Neuronal stem cell (in vitro differentiated cells): ENCODE results near the gene TBRG1.

Experiments
- DNase-seq: peaks from one replicate; pipeline ENCODE4 v3.0.0-alpha.2; 2013; ENCODE audit warnings: low spot score
- H2AFZ ChIP-seq: one replicate; pipeline ENCODE4 v1.6.1; 2013; ENCODE audit warnings: mild to moderate bottlenecking, low read length, inconsistent platforms
- H2AK5ac ChIP-seq: 2 replicates; pipeline ENCODE4 v1.6.1; 2013; ENCODE audit warnings: low read depth, mild to moderate bottlenecking, inconsistent platforms, low read length, moderate library complexity, mixed read lengths
- H2BK120ac ChIP-seq: 2 replicates; pipeline ENCODE4 v1.6.1; 2013; ENCODE audit warnings: low read depth, mild to moderate bottlenecking, inconsistent platforms, low read length, moderate library complexity, mixed read lengths
- H2BK12ac ChIP-seq: one replicate; pipeline ENCODE4 v1.6.1; 2013; ENCODE audit warnings: low read length, inconsistent platforms
- H2BK15ac ChIP-seq: 2 replicates; pipeline ENCODE4 v1.6.1; 2013; ENCODE audit warnings: mild to moderate bottlenecking, low read length, inconsistent platforms, mixed read lengths
- H2BK5ac ChIP-seq: one replicate; pipeline ENCODE4 v1.6.1; 2013; ENCODE audit warnings: inconsistent platforms, mild to moderate bottlenecking, low read length, moderate library complexity
- H3K14ac ChIP-seq: one replicate; pipeline ENCODE4 v1.6.1; 2013; ENCODE audit warnings: low read length, inconsistent platforms
- H3K18ac ChIP-seq: 2 replicates; pipeline ENCODE4 v1.6.1; 2013; ENCODE audit warnings: low read length, inconsistent platforms
- H3K23ac ChIP-seq: 2 replicates; pipeline ENCODE4 v1.6.1; 2013; ENCODE audit warnings: low read depth, mild to moderate bottlenecking, mixed read lengths, low read length, inconsistent platforms; ENCODE audit not compliant: poor library complexity
- H3K27ac ChIP-seq: replicated peaks from 3 replicates; pipeline ENCODE4 v1.5.1; 2013; ENCODE audit warnings: low read length, inconsistent platforms
- H3K27me3 ChIP-seq, 3 experiments: 2 replicates each; pipeline ENCODE4 v1.6.1; 2013; ENCODE audit warnings: low read length in 3 of 3, mild to moderate bottlenecking in 2 of 3, inconsistent platforms in 1 of 3, low read depth in 1 of 3, mixed read lengths in 1 of 3, moderate library complexity in 1 of 3; ENCODE audit not compliant: control insufficient read depth in 3 of 3, insufficient read depth in 3 of 3
- H3K36me3 ChIP-seq, 2 donors: replicated peaks in 1 of 2; 2 replicates each; pipeline ENCODE4 v1.6.1; 2013; ENCODE audit warnings: low read length in 2 of 2; ENCODE audit not compliant: control insufficient read depth in 2 of 2, insufficient read depth in 2 of 2
- H3K4ac ChIP-seq: 2 replicates; pipeline ENCODE4 v1.6.1; 2013; ENCODE audit warnings: inconsistent platforms, mild to moderate bottlenecking, low read length, moderate library complexity
- H3K4me1 ChIP-seq, 2 donors: 1 replicate in 1 of 2; 2 replicates in 1 of 2; pipeline ENCODE4 v1.6.1; 2013; ENCODE audit warnings: low read length in 2 of 2, low read depth in 1 of 2; ENCODE audit not compliant: control insufficient read depth in 2 of 2, insufficient read depth in 1 of 2
- H3K4me2 ChIP-seq: one replicate; pipeline ENCODE4 v1.6.1; 2013; ENCODE audit warnings: mild to moderate bottlenecking, low read length, inconsistent platforms; ENCODE audit not compliant: insufficient read depth, poor library complexity, severe bottlenecking
- H3K4me3 ChIP-seq, 2 donors: 2 replicates each; pipeline ENCODE4 v1.5.1; 2013; ENCODE audit warnings: low read length in 2 of 2, mild to moderate bottlenecking in 2 of 2, inconsistent platforms in 1 of 2, moderate library complexity in 1 of 2
- H3K79me1 ChIP-seq: one replicate; pipeline ENCODE4 v1.6.1; 2013; ENCODE audit warnings: low read depth, mild to moderate bottlenecking, inconsistent platforms, low read length, moderate library complexity
- H3K9ac ChIP-seq: one replicate; pipeline ENCODE4 v1.6.1; 2013; ENCODE audit warnings: mild to moderate bottlenecking, low read depth, low read length, inconsistent platforms; ENCODE audit not compliant: poor library complexity
- H3K9me3 ChIP-seq, 2 donors: replicated peaks in 1 of 2; 2 replicates each; pipeline versions ENCODE3 to v1.6.1; 2013; ENCODE audit warnings: low read length in 2 of 2, mild to moderate bottlenecking in 2 of 2, inconsistent platforms in 1 of 2, low read depth in 1 of 2, mixed read lengths in 1 of 2, moderate library complexity in 1 of 2; ENCODE audit not compliant: control insufficient read depth in 2 of 2, insufficient read depth in 1 of 2
- H4K8ac ChIP-seq: one replicate; pipeline ENCODE4 v1.6.1; 2013; ENCODE audit warnings: low read depth, mild to moderate bottlenecking, inconsistent platforms, low read length, moderate library complexity
- H4K91ac ChIP-seq: one replicate; pipeline ENCODE4 v1.6.1; 2013; ENCODE audit warnings: low read length, low read depth, mild to moderate bottlenecking, inconsistent platforms; ENCODE audit not compliant: poor library complexity
- WGBS, 2 donors: extraction: QIAGEN DNeasy Blood & Tissue Kit; methylation state at CpG; one replicate each; pipeline ENCODE4 v1.1.7; 2013; ENCODE audit warnings: missing lambda C conversion rate in 2 of 2, mixed read lengths in 1 of 2; ENCODE audit not compliant: insufficient read length in 2 of 2, insufficient replicate concordance in 1 of 2; ENCODE audit errors: extremely low coverage in 2 of 2; 5-methylcytosine and 5-hydroxymethylcytosine counted together

TBRG1 gene

DNA sequence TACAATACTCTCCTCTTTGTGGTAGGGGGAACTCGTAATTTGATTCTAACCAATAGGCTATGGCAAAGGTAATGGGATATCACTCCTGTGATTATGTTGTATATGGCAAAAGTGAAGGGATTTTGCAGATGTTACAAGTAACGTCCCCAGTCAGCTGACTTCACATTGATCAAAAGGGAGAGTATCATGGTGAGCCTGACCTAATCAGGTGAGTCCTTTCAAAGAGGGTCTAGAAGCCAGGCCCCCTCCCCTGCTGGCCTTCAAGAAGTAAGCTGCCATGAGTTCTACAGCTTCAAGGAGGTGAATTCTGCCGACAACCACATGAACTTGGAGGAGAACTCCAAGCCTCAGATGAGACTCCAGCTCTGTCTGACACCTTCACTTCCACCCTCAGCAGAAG, 20.0 kb downstream of the TBRG1 start:
- no peak overlapping the region for H2BK120ac ChIP-seq
- H2BK15ac ChIP-seq, result no peak overlapping the region
- H3K27me3 ChIP-seq, result no peaks in the 10 kb centered on the region
- no peak overlapping the region for H3K18ac ChIP-seq
- H2BK12ac ChIP-seq, result no peak overlapping the region
- no CpG with 5 or more reads among the region's 3 CpGs for WGBS, 2 donors
- peaks cover 0 to 23% of the 10 kb centered on the region in 2 donors for H3K36me3 ChIP-seq
- H4K8ac ChIP-seq, result no peak overlapping the region
- no peak overlapping the region for H3K4me2 ChIP-seq
- no peak overlapping the region for H3K27ac ChIP-seq
- no peaks in the 10 kb centered on the region for H3K79me1 ChIP-seq
- H3K4me1 ChIP-seq, result peaks cover 0 to 5% of the 10 kb centered on the region in 2 donors
- H2AFZ ChIP-seq, result no peak overlapping the region
- no peak for DNase-seq
- H3K4ac ChIP-seq, result no peak overlapping the region
- H4K91ac ChIP-seq, result no peak overlapping the region
- H2AK5ac ChIP-seq, result no peak overlapping the region
- H2BK5ac ChIP-seq, result no peak overlapping the region
- no peak overlapping the region for H3K14ac ChIP-seq
- no peak overlapping the region for H3K4me3 ChIP-seq
- H3K9ac ChIP-seq, result no peak overlapping the region
- H3K9me3 ChIP-seq, result peaks cover 4 to 6% of the 10 kb centered on the region in 2 donors
- no peak overlapping the region for H3K23ac ChIP-seq

DNA sequence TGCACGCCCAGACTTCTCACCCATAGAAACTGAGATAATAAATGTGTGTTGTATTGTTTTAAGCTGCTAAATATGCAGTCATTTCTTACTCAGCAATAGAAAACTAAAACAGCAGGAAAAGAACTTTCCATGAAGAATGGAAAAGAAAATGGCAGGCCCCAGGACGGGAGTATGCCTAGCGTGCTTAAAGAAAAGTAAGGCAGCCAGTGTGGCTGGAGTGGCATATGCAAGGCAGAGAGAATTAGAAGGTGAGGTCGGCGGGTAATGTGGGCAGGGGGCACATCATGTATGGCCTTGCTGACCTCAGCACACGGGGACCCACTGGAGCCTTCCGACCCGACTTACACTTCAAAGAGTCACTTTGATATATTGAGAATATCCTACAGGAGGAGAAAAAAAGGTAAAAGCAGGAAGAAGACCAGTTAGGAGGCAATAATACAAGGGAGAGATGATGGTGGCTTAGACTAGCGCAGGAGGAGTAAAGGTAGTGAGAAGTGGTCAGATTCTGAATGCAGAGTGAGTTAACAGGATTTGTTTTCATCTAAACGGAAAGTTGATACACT, 20.5 kb downstream of the TBRG1 start:
- Histone ChIP-seq H3K4me1 (peaks cover 0 to 5% of the 10 kb centered on the region in 2 donors), H3K79me1 (no peaks in the 10 kb centered on the region), H3K9me3 (peaks cover 4 to 6% of the 10 kb centered on the region in 2 donors), H3K4me2 (no peak overlapping the region), H4K91ac (no peak overlapping the region), H4K8ac (no peak overlapping the region), H2AFZ (no peak overlapping the region), H2BK15ac (no peak overlapping the region), H3K4ac (no peak overlapping the region), H3K14ac (no peak overlapping the region), H3K23ac (no peak overlapping the region), H2BK120ac (no peak overlapping the region), H2AK5ac (no peak overlapping the region), H3K9ac (no peak overlapping the region), H2BK12ac (no peak overlapping the region), H3K4me3 (no peak overlapping the region), H3K18ac (no peak overlapping the region), H2BK5ac (no peak overlapping the region), H3K36me3 (peaks cover 0 to 18% of the 10 kb centered on the region in 2 donors), H3K27ac (no peak overlapping the region), H3K27me3 (no peaks in the 10 kb centered on the region)
- WGBS, 2 donors, result no CpG with 5 or more reads among the region's 10 CpGs
- DNase-seq, result no peak

DNA sequence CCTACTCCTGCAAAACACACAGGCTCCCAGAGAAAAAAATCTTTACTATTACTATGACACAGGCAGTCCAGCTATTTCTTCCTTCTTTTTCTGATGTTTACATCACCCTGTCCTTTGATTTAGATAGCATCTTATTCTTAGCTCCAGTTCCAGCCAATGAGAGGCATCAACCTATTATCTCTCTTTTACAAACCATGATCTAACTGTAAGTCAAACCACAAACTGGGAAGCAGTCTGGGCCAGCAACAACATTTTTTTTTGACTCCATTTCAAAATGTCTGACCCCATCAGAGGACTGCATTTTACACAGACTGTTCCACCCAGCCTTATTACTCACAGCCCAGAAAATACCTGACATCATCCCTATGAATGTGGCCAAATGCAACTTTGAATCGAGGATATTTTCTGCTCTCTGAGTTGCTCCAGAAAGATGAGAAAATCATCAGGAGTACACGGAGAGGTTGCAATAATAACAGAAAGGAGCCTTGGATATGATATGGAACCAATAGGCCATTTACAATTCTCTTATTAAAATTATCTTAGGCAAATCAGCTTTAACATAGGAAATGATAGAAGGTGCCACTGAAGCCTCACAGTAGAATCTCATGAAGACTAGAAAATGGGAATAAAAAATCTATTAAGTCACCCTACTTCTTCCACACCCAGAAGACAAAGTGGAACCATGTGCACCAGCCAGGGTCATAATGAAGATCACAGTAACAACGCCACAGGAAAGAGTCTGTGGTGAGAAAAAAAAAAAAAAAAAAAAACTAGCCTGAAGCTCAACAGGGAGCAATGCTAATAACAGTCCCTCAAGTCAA, 21.2 kb downstream of the TBRG1 start:
- Histone ChIP-seq H2BK120ac (no peak overlapping the region), H3K4ac (no peak overlapping the region), H2BK5ac (no peak overlapping the region), H3K27ac (no peak overlapping the region), H3K23ac (no peak overlapping the region), H3K14ac (no peak overlapping the region), H3K79me1 (no peaks in the 10 kb centered on the region), H4K91ac (no peak overlapping the region), H3K18ac (no peak overlapping the region), H4K8ac (no peak overlapping the region), H2BK15ac (no peak overlapping the region), H3K4me1 (peaks cover 0 to 5% of the 10 kb centered on the region in 2 donors), H3K4me3 (no peak overlapping the region), H3K9me3 (peaks cover 4 to 6% of the 10 kb centered on the region in 2 donors), H2BK12ac (no peak overlapping the region), H3K27me3 (no peaks in the 10 kb centered on the region), H2AFZ (peak overlapping the region; percentile 67), H3K9ac (no peak overlapping the region), H3K36me3 (peaks cover 0 to 12% of the 10 kb centered on the region in 2 donors), H3K4me2 (no peak overlapping the region), H2AK5ac (no peak overlapping the region)
- no peak for DNase-seq
- WGBS, 2 donors, result no CpG with 5 or more reads among the region's 3 CpGs
